HepG2 (cell line): ENCODE results near the gene SPINT3. TPM values are rescaled to one million over a fixed set of nuclear protein-coding genes. Genes with fewer than 3 reads are reported as not detected.

Experiments
- ATAC-seq: fragments of 200-7000 bp; cut with Tn5 transposase; 3 replicates; pipeline ENCODE4 v1.9.1; 2020; ENCODE audit warnings: mild to moderate bottlenecking, moderate library complexity
- BruUV-seq: library from RNA; stranded (reverse); fragments of 400-500 nt; replicated peaks from 2 replicates; lab custom pipeline; 2021; lab: Mats Ljungman, UMichigan
- CTCF ChIA-PET: fragments of 300-600 bp; formaldehyde crosslinking; extraction: SDS; loops from one replicate; lab custom pipeline; 2021; ENCODE audit warnings: low total read pairs, inconsistent platforms, low intra/inter-chr PET ratio; lab: Yijun Ruan, JAX
- POLR2A ChIA-PET: fragments of 350-600 bp; sonication (Branson Sonifier 250); formaldehyde crosslinking; loops from one replicate; lab custom pipeline; 2020; ENCODE audit warnings: antibody characterized with exemption, inconsistent platforms; lab: Yijun Ruan, JAX
- DNase-seq: peaks from one replicate; pipeline ENCODE4 v3.0.0-alpha.2; 2015; ENCODE audit warnings: low spot score
- FAIRE-seq: peaks from 3 replicates; lab custom pipeline; 2011; peaks lifted over from hg19 to GRCh38; lab: Jason Lieb, UNC
- H2AFZ ChIP-seq: one replicate; pipeline ENCODE4 v1.6.1; 2011; ENCODE audit warnings: low read length, inconsistent platforms
- H3K27ac ChIP-seq: fragments of 300-600 bp; 3 replicates; pipeline ENCODE4 v1.8.0; 2011; ENCODE audit warnings: mixed run types, mild to moderate bottlenecking, mixed read lengths, low read length, inconsistent platforms; ENCODE audit not compliant: insufficient read depth; ENCODE audit errors: extremely low read length
- H3K27me3 ChIP-seq, 2 experiments: fragments of 200-600 bp in 1 of 2; 2 replicates in 1 of 2; 3 replicates in 1 of 2; pipeline versions ENCODE4 v1.6.0 to v1.8.0; 2011; ENCODE audit warnings: low read length in 2 of 2, mild to moderate bottlenecking in 2 of 2, moderate library complexity in 2 of 2, inconsistent platforms in 1 of 2; ENCODE audit not compliant: insufficient read depth in 2 of 2, control insufficient read depth in 1 of 2
- H3K36me3 ChIP-seq, 2 experiments: fragments of 200-600 bp in 1 of 2; replicated peaks in 1 of 2; 2 replicates in 1 of 2; 3 replicates in 1 of 2; pipeline versions ENCODE4 v1.5.1 to v1.8.0; 2011; ENCODE audit warnings: low read length in 2 of 2, inconsistent platforms in 1 of 2; ENCODE audit not compliant: insufficient read depth in 2 of 2, control insufficient read depth in 1 of 2
- H3K4me1 ChIP-seq: 2 replicates; pipeline ENCODE4 v1.5.1; 2012; ENCODE audit warnings: low read length, inconsistent platforms; ENCODE audit not compliant: insufficient read depth
- H3K4me2 ChIP-seq: 2 replicates; pipeline ENCODE4 v1.6.0; 2011; ENCODE audit warnings: low read depth, low read length, inconsistent platforms
- H3K4me3 ChIP-seq, 3 experiments: fragments of 200-600 bp in 1 of 3; sonication (generic), shearing (Covaris generic) in 1 of 3; replicated peaks in 1 of 3; 2 replicates each; pipeline ENCODE4 v1.5.1; 2011 to 2016; ENCODE audit warnings: low read length in 3 of 3, inconsistent platforms in 2 of 3, low read depth in 2 of 3, mild to moderate bottlenecking in 2 of 3, control low read depth in 1 of 3, mixed read lengths in 1 of 3; ENCODE audit not compliant: insufficient read depth in 1 of 3
- H3K79me2 ChIP-seq: one replicate; pipeline ENCODE4 v1.6.1; 2011; ENCODE audit warnings: low read length, inconsistent platforms; ENCODE audit not compliant: insufficient read depth
- H3K9ac ChIP-seq: 2 replicates; pipeline ENCODE4 v1.6.0; 2011; ENCODE audit warnings: mild to moderate bottlenecking, low read depth, low read length, inconsistent platforms; ENCODE audit not compliant: insufficient read depth
- H3K9me3 ChIP-seq: 2 replicates; pipeline ENCODE4 v1.5.1; 2012; ENCODE audit warnings: mild to moderate bottlenecking, low read length
- H4K20me1 ChIP-seq: 2 replicates; pipeline ENCODE4 v1.6.0; 2011; ENCODE audit warnings: inconsistent platforms, mild to moderate bottlenecking, low read length, moderate library complexity; ENCODE audit not compliant: insufficient read depth
- CTCF ChIP-seq: sonication (generic); formaldehyde crosslinking; IDR thresholded peaks from 2 replicates; pipeline ENCODE4 v1.5.0; 2020; ENCODE audit warnings: mild to moderate bottlenecking, missing genetic modification reagents, moderate library complexity
- ISL2 ChIP-seq: sonication (generic); formaldehyde crosslinking; IDR thresholded peaks from 2 replicates; pipeline ENCODE4 v1.5.0; 2020; ENCODE audit warnings: missing genetic modification reagents
- KLF12 ChIP-seq: sonication (generic); formaldehyde crosslinking; IDR thresholded peaks from 2 replicates; pipeline ENCODE4 v1.4.0; 2020; ENCODE audit warnings: missing genetic modification reagents, borderline replicate concordance
- KLF15 ChIP-seq: sonication (generic); formaldehyde crosslinking; IDR thresholded peaks from 2 replicates; pipeline ENCODE4 v1.8.1; 2023; ENCODE audit warnings: borderline replicate concordance, mild to moderate bottlenecking, inconsistent platforms, missing genetic modification reagents, mixed read lengths
- KLF16 ChIP-seq, 2 experiments: sonication (generic) in 1 of 2; formaldehyde crosslinking in 1 of 2; IDR thresholded peaks; 2 replicates each; pipeline versions ENCODE4 v1.6.1 to v1.8.0; 2016 to 2023; ENCODE audit warnings: missing genetic modification reagents in 2 of 2, missing compliant biosample characterization in 1 of 2
- WIZ ChIP-seq: sonication (generic); formaldehyde crosslinking; IDR thresholded peaks from 2 replicates; pipeline ENCODE4 v1.5.1; 2020; ENCODE audit warnings: mild to moderate bottlenecking, missing genetic modification reagents
- XBP1 ChIP-seq: sonication (generic); formaldehyde crosslinking; IDR thresholded peaks from 2 replicates; pipeline ENCODE4 v1.5.0; 2020; ENCODE audit warnings: missing genetic modification reagents
- ZNF143 ChIP-seq: sonication (generic); formaldehyde crosslinking; IDR thresholded peaks from 2 replicates; pipeline ENCODE4 v1.4.0; 2020; ENCODE audit warnings: missing genetic modification reagents
- ZNF772 ChIP-seq: sonication (generic); formaldehyde crosslinking; IDR thresholded peaks from 2 replicates; pipeline ENCODE4 v1.5.0; 2020; ENCODE audit warnings: mild to moderate bottlenecking, missing genetic modification reagents
- WGBS: methylation state at CpG from one replicate; pipeline ENCODE4 v1.1.6; 2017; ENCODE audit warnings: low lambda C conversion rate; 5-methylcytosine and 5-hydroxymethylcytosine counted together
- in situ Hi-C: cut with HindIII; loops from 2 replicates; pipeline ENCODE4 v1.10.0; 2017; ENCODE audit warnings: low pct_unique_long_range_greater_than_20kb; ENCODE audit not compliant: extremely low pct_ligation_motif_present
- intact Hi-C: fragments of 100-400 bp; cut with micrococcal nuclease; formaldehyde crosslinking; loops from one replicate; pipeline ENCODE4 v1.10.0; 2022; ENCODE audit not compliant: unreplicated experiment
- polyA plus RNA-seq, 8 experiments: library from polyadenylated mRNA; depleted of rRNA in 3 of 8; stranded (reverse) in 7 of 8; unstranded in 1 of 8; fragments of >200 nt; fragmentation: Illumina TruSeq in 4 of 8; extraction: Trizol in 4 of 8; gene quantifications; 2 replicates each; pipeline versions ENCODE4 v1.2.1 to v1.2.3, GENCODE V29; 2011 to 2016; ENCODE audit warnings: low read depth in 4 of 8, missing spikeins in 1 of 8, mixed read lengths in 1 of 8; ENCODE audit not compliant: insufficient read depth in 1 of 8
- total RNA-seq, 5 experiments: library from RNA; depleted of rRNA; stranded (reverse); fragments of >200 nt; fragmentation: Illumina TruSeq; extraction: Trizol; gene quantifications; 2 replicates each; pipeline ENCODE4 v1.2.3, GENCODE V29; 2016; ENCODE audit warnings: low read depth in 1 of 5
- TF ChIP-seq, protein P1 (sequence below), 2 experiments: sonication (generic) in 1 of 2; formaldehyde crosslinking in 1 of 2; IDR thresholded peaks; 2 replicates each; pipeline versions ENCODE4 v1.6.1 to v1.9.0; 2014 to 2022; ENCODE audit warnings: antibody characterized with exemption in 1 of 2, borderline replicate concordance in 1 of 2, inconsistent platforms in 1 of 2, low read depth in 1 of 2, missing genetic modification reagents in 1 of 2
- TF ChIP-seq, protein P2 (sequence below): IDR thresholded peaks from 2 replicates; pipeline ENCODE4 v1.6.1; 2012; ENCODE audit warnings: inconsistent platforms
- TF ChIP-seq, protein P3 (sequence below): sonication (generic); formaldehyde crosslinking; IDR thresholded peaks from 2 replicates; pipeline ENCODE4 v1.4.0; 2020; ENCODE audit warnings: missing genetic modification reagents

SPINT3 gene
- total and polyA plus RNA-seq, 2 of the 13 experiments (the other 11 are each of a cell fraction or from before 2014, with no cell fraction given): not detected

- Histone ChIP-seq H3K4me3 (peak overlapping the region; percentile 32 to 73 (median 50)), H3K4me2 (peak overlapping the region; percentile 69), H4K20me1 (no peaks in the 10 kb centered on the region), H2AFZ (no peak overlapping the region), H3K79me2 (no peaks in the 10 kb centered on the region), H3K27ac (no peak overlapping the region), H3K4me1 (peaks cover 34% of the 10 kb centered on the region), H3K27me3 (peaks cover 18 to 39% of the 10 kb centered on the region in 2 experiments), H3K36me3 (no peaks in the 10 kb centered on the region), H3K9ac (peak overlapping the region; percentile 5; the same call in 1 of the 2 replicates), H3K9me3 (no peaks in the 10 kb centered on the region)
- ATAC-seq (peak; percentile 6; the same call in 1 of the 3 replicates), FAIRE-seq (no peak), DNase-seq (no peak)
- no TSS peak for BruUV-seq
- CTCF ChIA-PET: no interaction called here
- intact Hi-C loops (no loop called here), in situ Hi-C loops (no loop called here)
- POLR2A ChIA-PET: no interaction called here
- WGBS: 56% methylated on average over 10 of the region's 10 CpGs
- TF ChIP-seq, protein P1, sequence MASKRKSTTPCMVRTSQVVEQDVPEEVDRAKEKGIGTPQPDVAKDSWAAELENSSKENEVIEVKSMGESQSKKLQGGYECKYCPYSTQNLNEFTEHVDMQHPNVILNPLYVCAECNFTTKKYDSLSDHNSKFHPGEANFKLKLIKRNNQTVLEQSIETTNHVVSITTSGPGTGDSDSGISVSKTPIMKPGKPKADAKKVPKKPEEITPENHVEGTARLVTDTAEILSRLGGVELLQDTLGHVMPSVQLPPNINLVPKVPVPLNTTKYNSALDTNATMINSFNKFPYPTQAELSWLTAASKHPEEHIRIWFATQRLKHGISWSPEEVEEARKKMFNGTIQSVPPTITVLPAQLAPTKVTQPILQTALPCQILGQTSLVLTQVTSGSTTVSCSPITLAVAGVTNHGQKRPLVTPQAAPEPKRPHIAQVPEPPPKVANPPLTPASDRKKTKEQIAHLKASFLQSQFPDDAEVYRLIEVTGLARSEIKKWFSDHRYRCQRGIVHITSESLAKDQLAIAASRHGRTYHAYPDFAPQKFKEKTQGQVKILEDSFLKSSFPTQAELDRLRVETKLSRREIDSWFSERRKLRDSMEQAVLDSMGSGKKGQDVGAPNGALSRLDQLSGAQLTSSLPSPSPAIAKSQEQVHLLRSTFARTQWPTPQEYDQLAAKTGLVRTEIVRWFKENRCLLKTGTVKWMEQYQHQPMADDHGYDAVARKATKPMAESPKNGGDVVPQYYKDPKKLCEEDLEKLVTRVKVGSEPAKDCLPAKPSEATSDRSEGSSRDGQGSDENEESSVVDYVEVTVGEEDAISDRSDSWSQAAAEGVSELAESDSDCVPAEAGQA (IDR thresholded peaks at IDR 0.05; ENCODE audit: low read depth): no peak
- TF ChIP-seq, protein P1 (CRISPR knock-in tag; IDR thresholded peaks at IDR 0.05; ENCODE audit: borderline replicate concordance): 0 out of 2 replicates have a peak, but pooled peaks have one; percentile 4
- TF ChIP-seq KLF12 (CRISPR knock-in tag) (0 out of 2 replicates have a peak, but pooled peaks have one; percentile 8), KLF16 (CRISPR knock-in tag; IDR thresholded peaks at IDR 0.05) (no peak), CTCF (CRISPR knock-in tag) (peak; percentile 41), WIZ (CRISPR knock-in tag) (no peak), ZNF143 (CRISPR knock-in tag) (no peak), ISL2 (no peak), XBP1 (CRISPR knock-in tag) (no peak), KLF15 (CRISPR knock-in tag) (0 out of 2 replicates have a peak, but pooled peaks have one; percentile 3), ZNF772 (CRISPR knock-in tag) (0 out of 2 replicates have a peak, but pooled peaks have one; percentile 30)
- TF ChIP-seq, protein P2, sequence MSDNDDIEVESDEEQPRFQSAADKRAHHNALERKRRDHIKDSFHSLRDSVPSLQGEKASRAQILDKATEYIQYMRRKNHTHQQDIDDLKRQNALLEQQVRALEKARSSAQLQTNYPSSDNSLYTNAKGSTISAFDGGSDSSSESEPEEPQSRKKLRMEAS: no peak
- TF ChIP-seq, protein P3, sequence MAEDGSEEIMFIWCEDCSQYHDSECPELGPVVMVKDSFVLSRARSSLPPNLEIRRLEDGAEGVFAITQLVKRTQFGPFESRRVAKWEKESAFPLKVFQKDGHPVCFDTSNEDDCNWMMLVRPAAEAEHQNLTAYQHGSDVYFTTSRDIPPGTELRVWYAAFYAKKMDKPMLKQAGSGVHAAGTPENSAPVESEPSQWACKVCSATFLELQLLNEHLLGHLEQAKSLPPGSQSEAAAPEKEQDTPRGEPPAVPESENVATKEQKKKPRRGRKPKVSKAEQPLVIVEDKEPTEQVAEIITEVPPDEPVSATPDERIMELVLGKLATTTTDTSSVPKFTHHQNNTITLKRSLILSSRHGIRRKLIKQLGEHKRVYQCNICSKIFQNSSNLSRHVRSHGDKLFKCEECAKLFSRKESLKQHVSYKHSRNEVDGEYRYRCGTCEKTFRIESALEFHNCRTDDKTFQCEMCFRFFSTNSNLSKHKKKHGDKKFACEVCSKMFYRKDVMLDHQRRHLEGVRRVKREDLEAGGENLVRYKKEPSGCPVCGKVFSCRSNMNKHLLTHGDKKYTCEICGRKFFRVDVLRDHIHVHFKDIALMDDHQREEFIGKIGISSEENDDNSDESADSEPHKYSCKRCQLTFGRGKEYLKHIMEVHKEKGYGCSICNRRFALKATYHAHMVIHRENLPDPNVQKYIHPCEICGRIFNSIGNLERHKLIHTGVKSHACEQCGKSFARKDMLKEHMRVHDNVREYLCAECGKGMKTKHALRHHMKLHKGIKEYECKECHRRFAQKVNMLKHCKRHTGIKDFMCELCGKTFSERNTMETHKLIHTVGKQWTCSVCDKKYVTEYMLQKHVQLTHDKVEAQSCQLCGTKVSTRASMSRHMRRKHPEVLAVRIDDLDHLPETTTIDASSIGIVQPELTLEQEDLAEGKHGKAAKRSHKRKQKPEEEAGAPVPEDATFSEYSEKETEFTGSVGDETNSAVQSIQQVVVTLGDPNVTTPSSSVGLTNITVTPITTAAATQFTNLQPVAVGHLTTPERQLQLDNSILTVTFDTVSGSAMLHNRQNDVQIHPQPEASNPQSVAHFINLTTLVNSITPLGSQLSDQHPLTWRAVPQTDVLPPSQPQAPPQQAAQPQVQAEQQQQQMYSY (CRISPR knock-in tag): 0 out of 2 replicates have a peak, but pooled peaks have one; percentile 28
Observed at GRCh38 chr20:45470937-45471336, 44.5 kb downstream of the SPINT3 start.
